HG03097 (cell line): ENCODE results near the gene YKT6.

Source experiments
- ATAC-seq: cut with Tn5 transposase; IDR thresholded peaks from one replicate; pipeline ENCODE4 v1.9.1; 2021; ENCODE audit not compliant: unreplicated experiment, low FRiP score

YKT6 gene

GRCh38 chr7:44200699-44201461 lies at the start of gene YKT6:
Gene YKT6 (plus strand): TSS chr7:44200978. CDS start chr7:44201136, 158 bp downstream.
- peak; percentile 99 for ATAC-seq

GRCh38 chr7:44151956-44152355 lies 48.8 kb upstream of the YKT6 start:
- ATAC-seq: no peak

- ATAC-seq: no peak
Observed at GRCh38 chr7:44152971-44153947, 47.5 kb upstream of the YKT6 start.

- no peak for ATAC-seq
Observed at GRCh38 chr7:44153948-44154335, 46.8 kb upstream of the YKT6 start.

- no peak for ATAC-seq
Observed at GRCh38 chr7:44154703-44155102, 46.1 kb upstream of the YKT6 start.

- ATAC-seq: no peak
Observed at GRCh38 chr7:44155191-44156185, 45.3 kb upstream of the YKT6 start.

- no peak for ATAC-seq
Observed at GRCh38 chr7:44156453-44157010, 44.2 kb upstream of the YKT6 start.

GRCh38 chr7:44157116-44158080 lies 43.4 kb upstream of the YKT6 start:
- ATAC-seq: no peak

GRCh38 chr7:44158096-44158872 lies 42.5 kb upstream of the YKT6 start:
- no peak for ATAC-seq

GRCh38 chr7:44158873-44159631 lies 41.7 kb upstream of the YKT6 start:
- ATAC-seq: no peak

- ATAC-seq: no peak
Observed at GRCh38 chr7:44159824-44160630, 40.8 kb upstream of the YKT6 start.

GRCh38 chr7:44161371-44161770 lies 39.4 kb upstream of the YKT6 start:
- no peak for ATAC-seq

- no peak for ATAC-seq
Observed at GRCh38 chr7:44162179-44162578, 38.6 kb upstream of the YKT6 start.

GRCh38 chr7:44162785-44163395 lies 37.9 kb upstream of the YKT6 start:
- no peak for ATAC-seq

GRCh38 chr7:44163591-44163990 lies 37.2 kb upstream of the YKT6 start:
- ATAC-seq: no peak

GRCh38 chr7:44167920-44168319 lies 32.9 kb upstream of the YKT6 start:
- no peak for ATAC-seq
